ENCODE data around the gene SPRR4. TPM values are rescaled to one million over a fixed set of nuclear protein-coding genes. Genes with fewer than 3 reads are reported as not detected.

The SPRR4 gene
- total RNA-seq (ENCODE audit: unreplicated experiment), result not detected
- long read RNA-seq, result 0 reads

- Mint-ChIP-seq H3K4me1 (ENCODE audit: low read depth, unreplicated experiment) (no peaks in the 10 kb centered on the region), H3K27me3 (ENCODE audit: unreplicated experiment) (no peaks in the 10 kb centered on the region), H3K4me3 (ENCODE audit: unreplicated experiment) (no peak within 1 kb of the TSS), H3K36me3 (ENCODE audit: unreplicated experiment) (no peaks in the 10 kb centered on the region), H3K27ac (ENCODE audit: unreplicated experiment) (no peak within 1 kb of the TSS), H3K9me3 (ENCODE audit: unreplicated experiment) (no peaks in the 10 kb centered on the region)
- no peak for DNase-seq
- TF ChIP-seq CTCF (IDR thresholded peaks at IDR 0.05; ENCODE audit: partially characterized antibody, unreplicated experiment), result no peak
Measured at GRCh38 chr1:152970495-152970894, at the start of gene SPRR4. Gene SPRR4 (plus strand): TSS chr1:152970648. CDS start chr1:152971891, 1,243 bp downstream.

- H3K27me3 Mint-ChIP-seq (ENCODE audit: unreplicated experiment), result no peaks in the 10 kb centered on the region
- no peak overlapping the region for H3K27ac Mint-ChIP-seq (ENCODE audit: unreplicated experiment)
- H3K9me3 Mint-ChIP-seq (ENCODE audit: unreplicated experiment), result no peaks in the 10 kb centered on the region
- H3K4me3 Mint-ChIP-seq (ENCODE audit: unreplicated experiment), result no peak overlapping the region
- H3K36me3 Mint-ChIP-seq (ENCODE audit: unreplicated experiment), result no peaks in the 10 kb centered on the region
- no peak for DNase-seq
- no peak for TF ChIP-seq CTCF (IDR thresholded peaks at IDR 0.05; ENCODE audit: partially characterized antibody, unreplicated experiment)
- no peaks in the 10 kb centered on the region for H3K4me1 Mint-ChIP-seq (ENCODE audit: low read depth, unreplicated experiment)
Measured at GRCh38 chr1:152924191-152924590, 46.3 kb upstream of the SPRR4 start.

- Mint-ChIP-seq H3K9me3 (ENCODE audit: unreplicated experiment) (no peaks in the 10 kb centered on the region), H3K4me1 (ENCODE audit: low read depth, unreplicated experiment) (no peaks in the 10 kb centered on the region), H3K4me3 (ENCODE audit: unreplicated experiment) (no peak overlapping the region), H3K36me3 (ENCODE audit: unreplicated experiment) (no peaks in the 10 kb centered on the region), H3K27me3 (ENCODE audit: unreplicated experiment) (no peaks in the 10 kb centered on the region), H3K27ac (ENCODE audit: unreplicated experiment) (no peak overlapping the region)
- TF ChIP-seq CTCF (IDR thresholded peaks at IDR 0.05; ENCODE audit: partially characterized antibody, unreplicated experiment), result no peak
- DNase-seq, result no peak
Measured at GRCh38 chr1:152926091-152926490, 44.4 kb upstream of the SPRR4 start.

GRCh38 chr1:152928671-152929070 is 41.8 kb upstream of the SPRR4 start:
- DNase-seq, result no peak
- H3K27ac Mint-ChIP-seq (ENCODE audit: unreplicated experiment), result no peak overlapping the region
- H3K4me1 Mint-ChIP-seq (ENCODE audit: low read depth, unreplicated experiment), result no peaks in the 10 kb centered on the region
- no peak for TF ChIP-seq CTCF (IDR thresholded peaks at IDR 0.05; ENCODE audit: partially characterized antibody, unreplicated experiment)
- no peaks in the 10 kb centered on the region for H3K36me3 Mint-ChIP-seq (ENCODE audit: unreplicated experiment)
- H3K4me3 Mint-ChIP-seq (ENCODE audit: unreplicated experiment), result no peak overlapping the region
- H3K9me3 Mint-ChIP-seq (ENCODE audit: unreplicated experiment), result no peaks in the 10 kb centered on the region
- no peaks in the 10 kb centered on the region for H3K27me3 Mint-ChIP-seq (ENCODE audit: unreplicated experiment)

GRCh38 chr1:152932170-152932811 is 38.2 kb upstream of the SPRR4 start:
- Mint-ChIP-seq H3K4me3 (ENCODE audit: unreplicated experiment) (no peak overlapping the region), H3K36me3 (ENCODE audit: unreplicated experiment) (no peaks in the 10 kb centered on the region), H3K27ac (ENCODE audit: unreplicated experiment) (no peak overlapping the region), H3K9me3 (ENCODE audit: unreplicated experiment) (no peaks in the 10 kb centered on the region), H3K27me3 (ENCODE audit: unreplicated experiment) (peaks cover 2% of the 10 kb centered on the region), H3K4me1 (ENCODE audit: low read depth, unreplicated experiment) (no peaks in the 10 kb centered on the region)
- no peak for TF ChIP-seq CTCF (IDR thresholded peaks at IDR 0.05; ENCODE audit: partially characterized antibody, unreplicated experiment)
- no peak for DNase-seq

Measured in glutamatergic neuron (in vitro differentiated cells).